Measurements from ENCODE around the gene CCND2.

Gene CCND2

DNA sequence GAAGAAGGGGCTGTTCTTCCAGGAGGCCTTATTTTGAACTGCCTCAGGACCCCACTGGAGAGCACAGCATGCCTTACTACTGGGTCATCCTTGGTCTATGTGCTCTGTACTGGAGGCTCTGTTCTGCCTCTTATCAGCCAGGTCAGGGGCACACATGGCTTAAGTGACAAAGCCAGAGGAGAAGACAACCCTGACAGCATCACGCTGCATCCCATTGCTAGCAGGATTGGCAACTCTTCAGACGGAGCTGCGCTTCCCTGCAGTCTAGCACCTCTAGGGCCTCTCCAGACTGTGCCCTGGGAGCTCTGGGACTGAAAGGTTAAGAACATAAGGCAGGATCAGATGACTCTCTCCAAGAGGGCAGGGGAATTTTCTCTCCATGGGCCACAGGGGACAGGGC, 30.2 kb downstream of the CCND2 start:
- H3K27me3 ChIP-seq (replicated peaks; ENCODE audit: control insufficient read depth, insufficient read depth, low read length, poor library complexity, severe bottlenecking), result no peaks in the 10 kb centered on the region
- no peak overlapping the region for H3K4me3 ChIP-seq (ENCODE audit: insufficient read depth, low read depth, low read length, poor library complexity, severe bottlenecking)
- H3K9me3 ChIP-seq (ENCODE audit: control insufficient read depth, low read length), result no peaks in the 10 kb centered on the region
- no peaks in the 10 kb centered on the region for H3K4me1 ChIP-seq (ENCODE audit: control insufficient read depth, insufficient read depth, low read length, poor library complexity, severe bottlenecking)
- no peak for DNase-seq
- H3K36me3 ChIP-seq (ENCODE audit: control insufficient read depth, insufficient read depth, low read length), result peaks cover 76% of the 10 kb centered on the region
- H3K27ac ChIP-seq (ENCODE audit: insufficient read depth, low read length, poor library complexity, severe bottlenecking), result no peak overlapping the region

DNA sequence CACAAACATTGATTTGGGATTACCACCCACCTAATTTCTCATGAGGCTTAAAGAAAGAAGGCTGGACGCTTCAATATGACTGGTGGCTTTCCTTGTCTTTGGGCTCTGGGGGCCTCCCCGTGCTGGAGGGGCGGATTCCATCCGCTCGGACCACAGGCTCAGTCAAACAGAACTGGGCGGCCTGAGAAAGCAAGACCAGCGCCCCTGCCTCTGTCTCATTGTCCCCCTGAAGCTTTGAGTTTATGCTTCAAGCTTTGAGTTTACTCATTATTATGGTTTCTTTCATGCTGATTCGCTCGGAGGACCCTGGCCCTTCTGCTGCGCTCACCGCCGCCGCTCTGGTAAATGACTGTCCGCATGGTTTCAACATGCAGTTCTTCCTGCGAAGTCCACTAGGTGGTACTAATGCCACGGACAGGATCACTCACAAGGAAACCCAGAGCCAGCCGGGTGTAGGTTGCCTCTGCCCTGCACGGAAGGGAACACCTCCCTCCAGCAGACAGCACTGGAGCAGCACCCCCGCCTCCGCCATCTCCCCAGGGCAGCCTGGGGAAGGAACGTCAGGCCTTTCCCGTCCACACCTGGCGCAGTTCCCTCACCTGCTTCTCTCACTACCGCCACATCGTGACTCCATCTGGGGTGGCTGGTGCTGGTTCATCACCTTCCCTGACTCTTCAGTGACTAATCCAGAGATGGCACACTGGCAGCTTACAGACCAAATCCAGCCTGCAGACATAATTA, 34.2 kb downstream of the CCND2 start:
- DNase-seq, result no peak
- H3K9me3 ChIP-seq (ENCODE audit: control insufficient read depth, low read length), result no peaks in the 10 kb centered on the region
- H3K36me3 ChIP-seq (ENCODE audit: control insufficient read depth, insufficient read depth, low read length), result peaks cover 53% of the 10 kb centered on the region
- no peaks in the 10 kb centered on the region for H3K4me1 ChIP-seq (ENCODE audit: control insufficient read depth, insufficient read depth, low read length, poor library complexity, severe bottlenecking)
- H3K4me3 ChIP-seq (ENCODE audit: insufficient read depth, low read depth, low read length, poor library complexity, severe bottlenecking), result no peak overlapping the region
- no peaks in the 10 kb centered on the region for H3K27me3 ChIP-seq (replicated peaks; ENCODE audit: control insufficient read depth, insufficient read depth, low read length, poor library complexity, severe bottlenecking)
- no peak overlapping the region for H3K27ac ChIP-seq (ENCODE audit: insufficient read depth, low read length, poor library complexity, severe bottlenecking)

DNA sequence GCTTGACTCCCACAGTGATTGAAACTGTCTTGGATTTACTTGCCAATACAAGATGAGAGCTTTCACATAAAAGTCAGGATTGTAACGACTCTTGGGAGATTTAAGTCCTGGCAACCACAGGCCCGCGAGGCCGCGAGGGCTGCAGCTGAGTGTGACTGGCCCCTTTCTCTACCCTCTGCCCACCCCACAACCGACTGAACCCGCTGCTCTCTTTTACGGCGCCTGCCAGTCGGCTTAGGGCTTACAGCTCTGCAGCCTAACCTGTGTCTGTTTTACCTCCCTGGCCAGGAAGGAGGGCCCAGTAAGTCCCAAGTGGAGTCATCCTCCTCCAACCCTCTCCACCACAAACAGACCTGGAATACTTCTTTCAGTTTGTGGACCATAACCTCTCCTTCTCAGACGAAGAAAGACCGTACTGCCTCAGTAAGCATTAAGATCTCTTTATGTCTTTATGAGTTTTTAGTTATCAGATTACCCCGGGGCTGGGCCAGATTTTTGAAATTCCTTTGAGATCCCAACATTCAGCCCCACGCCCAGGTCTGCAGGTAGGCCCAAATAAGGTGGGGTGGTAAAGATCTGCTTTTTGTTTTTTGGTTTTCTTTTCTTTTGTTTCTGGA, 34.9 kb downstream of the CCND2 start:
- Histone ChIP-seq H3K4me1 (ENCODE audit: control insufficient read depth, insufficient read depth, low read length, poor library complexity, severe bottlenecking) (no peaks in the 10 kb centered on the region), H3K27me3 (replicated peaks; ENCODE audit: control insufficient read depth, insufficient read depth, low read length, poor library complexity, severe bottlenecking) (no peaks in the 10 kb centered on the region), H3K27ac (ENCODE audit: insufficient read depth, low read length, poor library complexity, severe bottlenecking) (no peak overlapping the region), H3K36me3 (ENCODE audit: control insufficient read depth, insufficient read depth, low read length) (peaks cover 46% of the 10 kb centered on the region), H3K9me3 (ENCODE audit: control insufficient read depth, low read length) (no peaks in the 10 kb centered on the region), H3K4me3 (ENCODE audit: insufficient read depth, low read depth, low read length, poor library complexity, severe bottlenecking) (no peak overlapping the region)
- no peak for DNase-seq

GRCh38 chr12:4311776-4312175, 38.2 kb downstream of the CCND2 start:
- no peaks in the 10 kb centered on the region for H3K4me1 ChIP-seq (ENCODE audit: control insufficient read depth, insufficient read depth, low read length, poor library complexity, severe bottlenecking)
- no peak overlapping the region for H3K27ac ChIP-seq (ENCODE audit: insufficient read depth, low read length, poor library complexity, severe bottlenecking)
- H3K27me3 ChIP-seq (replicated peaks; ENCODE audit: control insufficient read depth, insufficient read depth, low read length, poor library complexity, severe bottlenecking), result no peaks in the 10 kb centered on the region
- H3K4me3 ChIP-seq (ENCODE audit: insufficient read depth, low read depth, low read length, poor library complexity, severe bottlenecking), result no peak overlapping the region
- no peak for DNase-seq
- peaks cover 20% of the 10 kb centered on the region for H3K36me3 ChIP-seq (ENCODE audit: control insufficient read depth, insufficient read depth, low read length)
- no peaks in the 10 kb centered on the region for H3K9me3 ChIP-seq (ENCODE audit: control insufficient read depth, low read length)

GRCh38 chr12:4312251-4312650, 38.7 kb downstream of the CCND2 start:
- no peaks in the 10 kb centered on the region for H3K4me1 ChIP-seq (ENCODE audit: control insufficient read depth, insufficient read depth, low read length, poor library complexity, severe bottlenecking)
- no peak overlapping the region for H3K4me3 ChIP-seq (ENCODE audit: insufficient read depth, low read depth, low read length, poor library complexity, severe bottlenecking)
- H3K9me3 ChIP-seq (ENCODE audit: control insufficient read depth, low read length), result no peaks in the 10 kb centered on the region
- no peaks in the 10 kb centered on the region for H3K27me3 ChIP-seq (replicated peaks; ENCODE audit: control insufficient read depth, insufficient read depth, low read length, poor library complexity, severe bottlenecking)
- peaks cover 20% of the 10 kb centered on the region for H3K36me3 ChIP-seq (ENCODE audit: control insufficient read depth, insufficient read depth, low read length)
- no peak overlapping the region for H3K27ac ChIP-seq (ENCODE audit: insufficient read depth, low read length, poor library complexity, severe bottlenecking)
- no peak for DNase-seq

- H3K4me3 ChIP-seq (ENCODE audit: insufficient read depth, low read depth, low read length, poor library complexity, severe bottlenecking), result peak overlapping the region; percentile 91
- peak overlapping the region; percentile 82 for H3K27ac ChIP-seq (ENCODE audit: insufficient read depth, low read length, poor library complexity, severe bottlenecking)
Observed at GRCh38 chr12:4320497-4320852, 46.9 kb downstream of the CCND2 start.

DNA sequence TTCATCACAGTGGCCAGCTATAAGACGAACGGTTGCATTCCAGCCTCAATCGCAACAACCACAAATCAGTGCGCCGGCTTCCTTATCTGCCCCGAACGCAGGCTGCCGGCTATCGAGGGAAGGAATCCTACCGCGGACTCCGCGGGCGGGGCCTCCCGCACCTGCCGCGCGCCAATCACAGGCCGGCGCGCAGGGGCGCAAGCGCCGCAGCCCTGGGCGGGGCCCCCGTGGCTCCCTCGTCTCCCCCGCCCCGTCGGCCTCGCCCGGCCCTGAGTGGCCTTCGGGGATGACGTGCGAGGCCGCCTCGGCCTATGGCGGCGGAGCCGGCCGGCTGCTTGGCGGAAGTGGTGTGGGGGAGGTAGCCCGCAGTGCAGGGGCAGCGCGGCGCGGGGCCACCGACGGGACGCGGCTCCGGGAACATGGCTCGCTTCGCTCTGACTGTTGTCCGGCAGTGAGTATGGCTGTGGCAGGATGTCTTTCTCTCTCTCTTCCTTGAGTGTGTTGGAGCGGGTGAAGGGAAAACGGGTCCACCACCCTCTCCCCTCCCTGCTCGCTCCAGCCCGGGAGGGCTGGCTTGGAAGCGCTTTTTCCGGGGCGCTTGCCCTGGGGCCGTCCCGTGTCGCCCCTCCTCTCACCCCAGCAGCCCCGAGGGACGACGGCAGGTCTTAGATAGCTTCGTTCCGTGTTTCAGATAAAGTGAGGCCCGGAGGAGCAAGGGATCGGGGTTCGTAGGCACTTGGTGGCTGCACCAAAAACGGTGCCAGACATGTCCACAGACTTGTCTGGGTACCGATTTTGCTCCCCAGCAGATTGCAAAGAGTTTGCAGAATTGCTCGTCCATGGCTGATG, 47.5 kb downstream of the CCND2 start, which contains the start of gene TIGAR:
Gene TIGAR, plus strand, starts transcription at position 361 of the 849 bp plus-strand sequence. Its CDS starts 59 bp downstream, at position 420.
- H3K9me3 ChIP-seq (ENCODE audit: control insufficient read depth, low read length), result no peaks in the 10 kb centered on the region
- DNase-seq, result peak; percentile 86 to 88 (median 87)
- H3K27ac ChIP-seq (ENCODE audit: insufficient read depth, low read length, poor library complexity, severe bottlenecking), result peak within 1 kb of the TSS; percentile 82
- peaks cover 8% of the 10 kb centered on the region for H3K4me1 ChIP-seq (ENCODE audit: control insufficient read depth, insufficient read depth, low read length, poor library complexity, severe bottlenecking)
- no peaks in the 10 kb centered on the region for H3K36me3 ChIP-seq (ENCODE audit: control insufficient read depth, insufficient read depth, low read length)
- H3K4me3 ChIP-seq (ENCODE audit: insufficient read depth, low read depth, low read length, poor library complexity, severe bottlenecking), result peak within 1 kb of the TSS; percentile 91
- no peaks in the 10 kb centered on the region for H3K27me3 ChIP-seq (replicated peaks; ENCODE audit: control insufficient read depth, insufficient read depth, low read length, poor library complexity, severe bottlenecking)

More at GRCh38 chr12:4320497-4320852, 46.9 kb downstream of the CCND2 start:
- no peaks in the 10 kb centered on the region for H3K27me3 ChIP-seq (replicated peaks; ENCODE audit: control insufficient read depth, insufficient read depth, low read length, poor library complexity, severe bottlenecking)
- no peak for DNase-seq
- H3K9me3 ChIP-seq (ENCODE audit: control insufficient read depth, low read length), result no peaks in the 10 kb centered on the region
- H3K36me3 ChIP-seq (ENCODE audit: control insufficient read depth, insufficient read depth, low read length), result no peaks in the 10 kb centered on the region
- H3K4me1 ChIP-seq (ENCODE audit: control insufficient read depth, insufficient read depth, low read length, poor library complexity, severe bottlenecking), result peaks cover 8% of the 10 kb centered on the region

DNA sequence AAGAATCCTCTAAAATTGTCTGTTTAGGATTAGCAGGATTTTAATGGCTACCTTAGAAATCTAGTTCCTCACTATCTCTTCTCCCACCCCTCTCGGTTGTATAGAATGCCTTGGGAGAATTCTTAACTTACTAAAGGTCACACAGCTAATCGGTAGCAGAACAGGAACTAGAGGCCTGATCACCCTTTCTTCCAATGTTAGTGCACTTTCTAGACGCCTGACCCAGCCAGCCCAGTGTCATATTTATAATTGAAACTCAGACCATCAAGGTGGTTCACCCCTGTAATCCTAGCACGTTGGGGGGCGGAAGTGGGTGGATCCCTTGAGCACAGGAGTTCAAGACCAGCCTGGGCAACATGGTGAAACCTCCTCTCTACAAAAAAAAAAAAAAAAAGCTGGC, 49.2 kb downstream of the CCND2 start:
- H3K4me3 ChIP-seq (ENCODE audit: insufficient read depth, low read depth, low read length, poor library complexity, severe bottlenecking), result no peak overlapping the region
- DNase-seq, result no peak

More for the DNA sequence above, 49.2 kb downstream of the CCND2 start:
- no peaks in the 10 kb centered on the region for H3K27me3 ChIP-seq (replicated peaks; ENCODE audit: control insufficient read depth, insufficient read depth, low read length, poor library complexity, severe bottlenecking)
- H3K9me3 ChIP-seq (ENCODE audit: control insufficient read depth, low read length), result no peaks in the 10 kb centered on the region
- H3K27ac ChIP-seq (ENCODE audit: insufficient read depth, low read length, poor library complexity, severe bottlenecking), result no peak overlapping the region
- H3K36me3 ChIP-seq (ENCODE audit: control insufficient read depth, insufficient read depth, low read length), result no peaks in the 10 kb centered on the region
- peaks cover 8% of the 10 kb centered on the region for H3K4me1 ChIP-seq (ENCODE audit: control insufficient read depth, insufficient read depth, low read length, poor library complexity, severe bottlenecking)
